Heart left ventricle (tissue), 16 donors: ENCODE results near the gene MYL11. TPM values are rescaled to one million over a fixed set of nuclear protein-coding genes. Genes with fewer than 3 reads are reported as not detected.

Experiments
- ATAC-seq, 4 donors: fragments of 200-7000 bp; cut with Tn5 transposase; one replicate each; pipeline ENCODE4 v1.9.1; 2020 to 2022; ENCODE audit warnings: moderate library complexity in 4 of 4, mild to moderate bottlenecking in 3 of 4, moderate number of reproducible peaks in 1 of 4
- DNase-seq, 5 donors: peaks; one replicate each; pipeline ENCODE4 v3.0.0-alpha.2; 2020
- H3K27ac ChIP-seq, 12 donors: fragments of 200-600 bp; sonication (generic) in 4 of 12; one replicate each; pipeline versions ENCODE4 v1.5.0 to v1.8.0; 2016 to 2022; ENCODE audit warnings: mild to moderate bottlenecking in 2 of 12
- H3K27me3 ChIP-seq, 9 donors: fragments of 200-600 bp; sonication (generic) in 2 of 9; one replicate each; pipeline versions ENCODE4 v1.5.1 to v1.8.0; 2016 to 2022; ENCODE audit warnings: mild to moderate bottlenecking in 3 of 9
- H3K36me3 ChIP-seq, 9 donors: fragments of 200-600 bp; sonication (generic) in 2 of 9; one replicate each; pipeline versions ENCODE4 v1.5.0 to v1.8.0; 2018 to 2022; ENCODE audit warnings: mild to moderate bottlenecking in 2 of 9
- H3K4me1 ChIP-seq, 12 donors: fragments of 200-600 bp; sonication (generic) in 4 of 12; one replicate each; pipeline versions ENCODE4 v1.5.0 to v1.8.0; 2016 to 2022; ENCODE audit warnings: mild to moderate bottlenecking in 3 of 12
- H3K4me3 ChIP-seq, 12 donors: fragments of 200-600 bp; sonication (generic) in 4 of 12; one replicate each; pipeline versions ENCODE4 v1.5.0 to v1.8.0; 2017 to 2022; ENCODE audit warnings: mild to moderate bottlenecking in 9 of 12, moderate library complexity in 4 of 12
- H3K9me3 ChIP-seq, 12 donors: fragments of 200-600 bp; sonication (generic) in 4 of 12; one replicate each; pipeline versions ENCODE4 v1.5.0 to v1.8.0; 2016 to 2022; ENCODE audit warnings: mild to moderate bottlenecking in 1 of 12
- CTCF ChIP-seq, 12 donors: fragments of 200-600 bp; sonication (generic) in 4 of 12; IDR thresholded peaks; one replicate each; pipeline versions ENCODE4 v1.5.0 to v1.8.0; 2018 to 2022; ENCODE audit warnings: antibody characterized with exemption in 12 of 12, mild to moderate bottlenecking in 5 of 12
- POLR2A ChIP-seq, 2 donors: fragments of 450-650 bp; IDR thresholded peaks; one replicate each; pipeline ENCODE4 v1.6.1; 2017; ENCODE audit warnings: antibody characterized with exemption in 2 of 2, mild to moderate bottlenecking in 2 of 2, moderate library complexity in 2 of 2
- WGBS, 4 donors: extraction: QIAGEN DNeasy Blood & Tissue Kit in 2 of 4; methylation state at CpG; one replicate each; pipeline versions ENCODE4 v1.1.5 to v1.1.7; 2013 to 2018; 5-methylcytosine and 5-hydroxymethylcytosine counted together
- intact Hi-C, 10 donors: fragments of 100-400 bp; cut with DNase I; formaldehyde crosslinking; loops; one replicate each; pipeline versions ENCODE4 v1.11.1 to v1.14.2; 2022
- polyA plus RNA-seq, 2 donors: library from polyadenylated mRNA; stranded (reverse); fragments of 200-250 nt; gene quantifications; one replicate each; pipeline ENCODE4 v1.2.3, GENCODE V29; 2013
- total RNA-seq, 9 donors: library from RNA; depleted of rRNA in 2 of 9; stranded (reverse); fragments of >200 nt in 2 of 9; fragmentation: NEBNext Ultra II Directional in 3 of 9; extraction: Animal tissue kit (Norgen Biotek cat#: 25700) in 3 of 9; gene quantifications; one replicate each; pipeline versions ENCODE4 v1.1.0 to v1.2.4, GENCODE V29; 2016 to 2023
- donor health status: ischemic (EF 13 %, LVEDD 7.1; RV severe dilation, severe dysfunction).
- donor health status: healthy with polysubstance abuse.
- donor health status: DM: no; HTN: yes; CAD: no.
- donor health status: DM: no; HTN: no; CAD: no.
- donor health status: ischemic (EF 25% LVEDD 6.9; RV normal size, moderate dysfunction).
- donor health status: ischemic (EF 25% LVEDD 5.7; RV mildly dilated, moderate dysfunction).
- donor health status: healthy.
- donor health status: DM: yes; HTN: yes; CAD: no.
- donor health status: ischemic (EF 35%, LVEDD 5.7; RV mildly dilated, moderate dysfunction).
- donor health status: nonischemic (EF 11% LVEDD 7.7; RV severe dilation, severe dysfunction).
- donor health status: DM: yes; HTN: yes; CAD: no.
- donor health status: PGD.
- donor health status: ischemic (EF 29% LVEDD 5.4; RV normal size, mild dysfunction).
- donor health status: nonischemic (EF 23%, LVEDD 6.1; RV moderate dilation, normal function).

Gene MYL11
- total and polyA plus RNA-seq, 11 donors: not detected

GRCh38 chr16:30378236-30379157 is 3.9 kb downstream of the MYL11 start:
- H3K27me3 ChIP-seq: no peaks in the 10 kb centered on the region
- DNase-seq: peak; percentile 99 to 100 (median 99)
- peak overlapping the region; percentile 63 to 82 (median 70) for H3K4me3 ChIP-seq
- intact Hi-C loops: loop anchor here in 4 of 10 donors (1.0 to 2.0 kb wide), 3 partner anchors 16 to 28 kb away; partner anchors contain the start of genes ZNF48 (in 3 of the 4) and ZNF771 (in 1 of the 4)
- ATAC-seq: peak; percentile 96 to 98 (median 98)
- peaks cover 0 to 44% (median 15%) of the 10 kb centered on the region in 12 donors for H3K4me1 ChIP-seq
- no peaks in the 10 kb centered on the region for H3K36me3 ChIP-seq
- WGBS, 4 donors: 0 to 1% (median 1%) methylated on average over 46 to 67 of the region's 67 CpGs
- no peaks in the 10 kb centered on the region for H3K9me3 ChIP-seq
- H3K27ac ChIP-seq: peak overlapping the region; percentile 97 to 100 (median 99)
- peak in 5 of 12 donors; percentile 6 to 39 (median 25) for TF ChIP-seq CTCF (IDR thresholded peaks at IDR 0.05)
- peak in 1 of 2 donors; percentile 86 for TF ChIP-seq POLR2A (IDR thresholded peaks at IDR 0.05)

GRCh38 chr16:30379158-30379783 is 4.7 kb downstream of the MYL11 start:
- WGBS, 4 donors: 28 to 64% (median 48%) methylated on average over 14 to 27 of the region's 27 CpGs
- Histone ChIP-seq H3K4me3 (peak overlapping the region; percentile 63 to 82 (median 70)), H3K4me1 (peaks cover 0 to 45% (median 15%) of the 10 kb centered on the region in 12 donors), H3K27ac (peak overlapping the region; percentile 71 to 100 (median 99)), H3K27me3 (no peaks in the 10 kb centered on the region), H3K9me3 (no peaks in the 10 kb centered on the region), H3K36me3 (no peaks in the 10 kb centered on the region)
- TF ChIP-seq POLR2A (IDR thresholded peaks at IDR 0.05): no peak
- no peak for TF ChIP-seq CTCF (IDR thresholded peaks at IDR 0.05)
- DNase-seq (no peak), ATAC-seq (no peak)
- intact Hi-C loops: loop anchor here in 3 of 10 donors (2.0 kb wide), 2 partner anchors 16 to 28 kb away; partner anchors contain the start of genes ZNF48 (in 2 of the 3) and ZNF771 (in 1 of the 3)

- Histone ChIP-seq H3K27me3 (no peaks in the 10 kb centered on the region), H3K4me3 (no peak overlapping the region), H3K36me3 (no peaks in the 10 kb centered on the region), H3K9me3 (no peaks in the 10 kb centered on the region), H3K4me1 (peaks cover 0 to 45% (median 15%) of the 10 kb centered on the region in 12 donors), H3K27ac (no peak overlapping the region)
- DNase-seq: no peak
- TF ChIP-seq POLR2A (IDR thresholded peaks at IDR 0.05): no peak
- TF ChIP-seq CTCF (IDR thresholded peaks at IDR 0.05): no peak
- ATAC-seq: no peak
- intact Hi-C loops: no loop called here
- WGBS, 4 donors: 90 to 95% (median 92%) methylated on average over 4 of the region's 4 CpGs
Measured at GRCh38 chr16:30380072-30380802, 5.6 kb downstream of the MYL11 start.
